Common myeloid progenitor, CD34-positive (primary cell): ENCODE data around the gene CSMD2.

Experiments used
- CTCF ChIA-PET: fragments of 350-600 bp; sonication (Branson Sonifier 250); formaldehyde crosslinking; loops from one replicate; lab custom pipeline; 2021; ENCODE audit warnings: antibody characterized with exemption; lab: Charles Lee
- POLR2A ChIA-PET: fragments of 350-600 bp; sonication (Branson Sonifier 250); formaldehyde crosslinking; loops from one replicate; lab custom pipeline; 2021; ENCODE audit warnings: antibody characterized with exemption; lab: Charles Lee
- DNase-seq, 3 donors: peaks; one replicate each; pipeline versions ENCODE4 v3.0.0 to v3.0.0-alpha.2; 2013
- H3K27ac ChIP-seq, 2 experiments: 1 replicate in 1 of 2; 2 replicates in 1 of 2; pipeline ENCODE4 v1.7.0; 2013; ENCODE audit warnings: inconsistent platforms in 2 of 2, low read length in 2 of 2, mild to moderate bottlenecking in 2 of 2, low read depth in 1 of 2, moderate library complexity in 1 of 2; ENCODE audit not compliant: severe bottlenecking in 2 of 2, insufficient read depth in 1 of 2, poor library complexity in 1 of 2
- H3K27me3 ChIP-seq, 5 experiments: replicated peaks in 2 of 5; 1 replicate in 3 of 5; 2 replicates in 2 of 5; pipeline versions ENCODE4 v1.6.1 to v1.7.0; 2013; ENCODE audit warnings: low read length in 4 of 5, mild to moderate bottlenecking in 2 of 5, moderate library complexity in 2 of 5, inconsistent platforms in 1 of 5; ENCODE audit not compliant: insufficient read depth in 5 of 5, control insufficient read depth in 4 of 5
- H3K36me3 ChIP-seq, 4 experiments: 1 replicate in 2 of 4; 2 replicates in 2 of 4; pipeline versions ENCODE4 v1.6.1 to v1.7.0; 2013; ENCODE audit warnings: low read length in 3 of 4, control low read depth in 1 of 4, mild to moderate bottlenecking in 1 of 4; ENCODE audit not compliant: control insufficient read depth in 4 of 4, insufficient read depth in 4 of 4
- H3K4me1 ChIP-seq, 4 experiments: 1 replicate in 3 of 4; 2 replicates in 1 of 4; pipeline versions ENCODE4 v1.6.1 to v1.7.1; 2013; ENCODE audit warnings: low read length in 3 of 4, mild to moderate bottlenecking in 3 of 4, control low read depth in 1 of 4, inconsistent platforms in 1 of 4, moderate library complexity in 1 of 4; ENCODE audit not compliant: control insufficient read depth in 4 of 4, insufficient read depth in 4 of 4; ENCODE audit errors: control extremely low read depth in 1 of 4
- H3K4me3 ChIP-seq, 7 experiments: 1 replicate in 4 of 7; 2 replicates in 3 of 7; pipeline versions ENCODE4 v1.5.1 to v1.7.0; 2013; ENCODE audit warnings: mild to moderate bottlenecking in 7 of 7, low read length in 6 of 7, moderate library complexity in 6 of 7, inconsistent platforms in 2 of 7, low read depth in 2 of 7, control low read depth in 1 of 7; ENCODE audit not compliant: insufficient read depth in 4 of 7, control insufficient read depth in 1 of 7; ENCODE audit errors: extremely low read depth in 1 of 7
- H3K9me3 ChIP-seq, 5 experiments: 1 replicate in 4 of 5; 2 replicates in 1 of 5; pipeline versions ENCODE4 v1.6.1 to v1.7.1; 2013; ENCODE audit warnings: low read length in 4 of 5, mild to moderate bottlenecking in 2 of 5, inconsistent platforms in 1 of 5, low read depth in 1 of 5, moderate library complexity in 1 of 5; ENCODE audit not compliant: control insufficient read depth in 4 of 5, insufficient read depth in 2 of 5; ENCODE audit errors: control extremely low read depth in 1 of 5
- WGBS: methylation state at CpG from one replicate; pipeline ENCODE4 v1.1.5; 2013; ENCODE audit not compliant: insufficient coverage; 5-methylcytosine and 5-hydroxymethylcytosine counted together

The CSMD2 gene

GRCh38 chr1:33586795-33587194, 578.2 kb downstream of the CSMD2 start:
- no peaks in the 10 kb centered on the region for H3K4me1 ChIP-seq
- H3K27ac ChIP-seq = no peak overlapping the region
- ChIA-PET CTCF (no interaction called here), POLR2A (no interaction called here)
- no peaks in the 10 kb centered on the region for H3K9me3 ChIP-seq
- no peaks in the 10 kb centered on the region for H3K36me3 ChIP-seq
- 100% methylated on average over 1 of the region's 5 CpGs for WGBS
- no peak for DNase-seq
- peaks cover 0 to 3% (median 0%) of the 10 kb centered on the region in 5 experiments for H3K27me3 ChIP-seq
- H3K4me3 ChIP-seq = no peak overlapping the region

- 96% methylated on average over 4 of the region's 4 CpGs for WGBS
- no peaks in the 10 kb centered on the region for H3K4me1 ChIP-seq
- DNase-seq = no peak
- no peaks in the 10 kb centered on the region for H3K9me3 ChIP-seq
- POLR2A ChIA-PET = no interaction called here
- CTCF ChIA-PET = no interaction called here
- H3K4me3 ChIP-seq = no peak overlapping the region
- H3K27me3 ChIP-seq = peaks cover 0 to 3% (median 0%) of the 10 kb centered on the region in 5 experiments
- no peak overlapping the region for H3K27ac ChIP-seq
- no peaks in the 10 kb centered on the region for H3K36me3 ChIP-seq
Observed at GRCh38 chr1:33586106-33586505, 578.9 kb downstream of the CSMD2 start.

GRCh38 chr1:33583567-33583966, 581.5 kb downstream of the CSMD2 start:
- no peak for DNase-seq
- CTCF ChIA-PET = interaction anchor here (1.3 kb wide), 1 partner anchor 28 kb away, joined by 3 read pairs; no protein-coding TSS in a partner anchor
- Histone ChIP-seq H3K27me3 (peaks cover 0 to 3% (median 0%) of the 10 kb centered on the region in 5 experiments), H3K9me3 (no peaks in the 10 kb centered on the region), H3K36me3 (no peaks in the 10 kb centered on the region), H3K4me3 (no peak overlapping the region), H3K4me1 (peaks cover 4 to 9% (median 9%) of the 10 kb centered on the region in 4 experiments), H3K27ac (no peak overlapping the region)
- WGBS = 87% methylated on average over 3 of the region's 6 CpGs
- POLR2A ChIA-PET = no interaction called here

- Histone ChIP-seq H3K9me3 (peaks cover 0 to 2% (median 0%) of the 10 kb centered on the region in 5 experiments), H3K4me1 (peaks cover 4 to 14% (median 11%) of the 10 kb centered on the region in 4 experiments), H3K4me3 (no peak overlapping the region), H3K27me3 (peaks cover 0 to 3% (median 0%) of the 10 kb centered on the region in 5 experiments), H3K27ac (no peak overlapping the region), H3K36me3 (no peaks in the 10 kb centered on the region)
- 66% methylated on average over 12 of the region's 16 CpGs for WGBS
- ChIA-PET POLR2A (interaction anchor here (1.0 kb wide), 1 partner anchor 18 kb away, joined by 3 read pairs; no protein-coding TSS in a partner anchor), CTCF (interaction anchor here (1.0 kb wide), 1 partner anchor 34 kb away, joined by 3 read pairs; no protein-coding TSS in a partner anchor)
- peak in 2 of 3 donors; percentile 9 to 10 for DNase-seq
Observed at GRCh38 chr1:33578557-33579448, 586.2 kb downstream of the CSMD2 start.

GRCh38 chr1:33577663-33578062, 587.4 kb downstream of the CSMD2 start:
- Histone ChIP-seq H3K4me1 (peaks cover 4 to 14% (median 11%) of the 10 kb centered on the region in 4 experiments), H3K27ac (no peak overlapping the region), H3K4me3 (no peak overlapping the region), H3K36me3 (no peaks in the 10 kb centered on the region), H3K9me3 (peaks cover 0 to 4% (median 0%) of the 10 kb centered on the region in 5 experiments), H3K27me3 (peaks cover 0 to 1% (median 0%) of the 10 kb centered on the region in 5 experiments)
- no peak for DNase-seq
- POLR2A ChIA-PET = no interaction called here
- CTCF ChIA-PET = no interaction called here
- WGBS = 98% methylated on average over 5 of the region's 9 CpGs

GRCh38 chr1:33576821-33577599, 588.0 kb downstream of the CSMD2 start:
- Histone ChIP-seq H3K36me3 (no peaks in the 10 kb centered on the region), H3K27ac (no peak overlapping the region), H3K27me3 (no peaks in the 10 kb centered on the region), H3K4me1 (peaks cover 4 to 14% (median 11%) of the 10 kb centered on the region in 4 experiments), H3K4me3 (no peak overlapping the region), H3K9me3 (peaks cover 0 to 4% (median 0%) of the 10 kb centered on the region in 5 experiments)
- no peak for DNase-seq
- WGBS = 92% methylated on average over 7 of the region's 11 CpGs
- ChIA-PET CTCF (no interaction called here), POLR2A (no interaction called here)
